HG03432 (cell line): ENCODE data around the gene LSS.

Experiments used
- ATAC-seq: cut with Tn5 transposase; IDR thresholded peaks from one replicate; pipeline ENCODE4 v1.9.1; 2021; ENCODE audit warnings: mild to moderate bottlenecking, moderate library complexity; ENCODE audit not compliant: unreplicated experiment

LSS gene

DNA sequence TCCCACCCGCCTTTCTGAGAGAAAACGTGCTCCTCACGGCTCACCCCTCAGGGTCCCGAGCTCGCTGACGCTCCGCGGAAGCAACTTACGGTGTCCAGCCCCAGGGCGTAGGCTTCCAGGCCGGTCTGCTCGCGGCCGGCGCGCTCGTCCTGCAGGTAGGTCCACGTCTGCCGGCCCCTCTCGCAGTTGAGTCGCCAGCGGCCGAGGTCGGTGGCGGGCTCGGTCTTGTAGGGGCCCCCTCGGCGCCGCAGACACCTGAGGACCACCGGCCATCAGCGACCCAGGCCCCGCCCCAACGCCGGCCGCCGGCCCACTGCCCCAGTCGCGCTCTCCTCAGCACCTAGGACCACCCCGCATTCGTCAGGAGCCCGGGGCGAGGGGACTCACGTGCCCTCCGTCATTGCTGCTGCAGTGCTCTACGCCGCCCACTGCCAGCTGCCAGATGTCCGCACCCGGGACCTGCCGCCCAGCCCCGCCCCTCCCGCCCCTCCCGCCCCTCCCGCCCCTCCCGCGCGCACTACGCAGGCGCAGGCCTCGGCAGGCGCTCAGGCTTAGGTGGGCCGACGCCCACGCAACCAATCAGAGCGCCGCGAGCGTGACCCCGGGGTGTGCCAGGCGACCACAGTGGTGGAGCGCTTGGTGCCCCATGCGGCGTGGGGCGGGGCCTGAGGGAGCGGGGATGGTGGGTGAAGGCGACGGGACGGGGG is at the start of gene LSS:
Gene LSS (minus strand): TSS at position 430 of the 707 bp plus-strand sequence. CDS start 29 bp downstream, at position 401.
- ATAC-seq, result peak; percentile 82

DNA sequence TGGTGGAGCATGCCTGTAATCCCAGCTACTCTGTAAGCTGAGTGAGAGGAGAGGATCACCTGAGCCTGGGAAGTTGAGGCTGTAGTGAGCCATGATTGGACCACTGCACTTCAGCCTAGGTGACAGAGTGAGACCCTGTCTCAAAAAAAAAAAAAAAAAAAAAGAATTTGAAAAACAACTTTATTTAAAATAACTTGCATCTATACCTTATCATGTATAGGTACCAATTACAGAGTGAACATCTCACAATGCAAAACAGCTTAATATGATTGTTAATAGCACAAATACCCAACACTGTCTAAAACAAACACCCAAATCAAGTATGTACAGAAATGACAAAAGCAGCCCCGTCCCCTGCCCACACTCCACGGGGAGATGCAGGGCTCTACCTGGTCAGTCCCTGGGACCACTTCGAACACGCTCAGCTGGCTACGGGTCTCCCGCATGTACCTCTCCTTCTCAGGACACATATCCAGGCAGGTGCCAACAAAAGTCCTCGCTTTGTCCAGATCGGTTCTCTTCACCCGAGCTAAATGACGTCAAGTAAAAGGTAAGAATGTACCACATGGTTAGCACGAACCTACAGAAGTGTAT is 46.3 kb upstream of the LSS start:
- no peak for ATAC-seq

DNA sequence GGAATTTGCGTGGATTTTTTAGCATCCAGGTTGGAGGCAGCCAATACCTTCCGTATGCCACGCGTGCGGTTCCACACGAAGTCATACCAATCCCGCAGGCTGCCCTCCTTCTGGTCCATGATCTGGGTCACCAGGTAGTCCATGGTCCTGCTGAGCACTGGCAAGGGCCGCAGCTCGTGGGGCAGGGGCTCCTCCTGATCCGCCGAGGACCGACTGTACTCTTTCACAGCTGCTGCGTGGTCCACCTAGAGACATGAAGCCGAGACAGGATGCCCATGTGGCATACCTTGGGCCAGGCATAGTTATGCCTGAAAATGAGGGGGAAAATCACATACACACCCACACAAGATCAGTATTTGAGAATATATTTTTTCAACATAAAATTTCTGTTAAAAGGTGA is 44.8 kb upstream of the LSS start:
- ATAC-seq, result no peak

DNA sequence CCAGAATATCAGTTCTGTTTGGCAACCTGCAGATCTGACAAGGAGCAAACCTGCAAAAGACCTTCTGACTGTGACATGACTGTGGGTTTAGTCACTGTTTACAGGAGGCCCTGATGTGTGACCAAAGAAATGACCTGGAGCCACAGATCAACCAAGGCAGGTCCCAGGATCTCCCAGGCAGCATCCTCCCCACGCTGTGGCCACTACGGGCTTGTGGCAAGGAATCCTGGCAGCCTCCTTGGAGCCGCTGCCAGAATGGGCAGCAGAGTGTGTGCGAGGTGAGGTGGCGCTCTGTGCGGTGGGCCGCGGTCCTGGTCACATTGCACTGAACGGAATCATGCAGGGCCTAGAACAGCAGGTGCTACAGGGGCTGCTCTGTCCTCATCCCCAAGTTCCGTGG is 40.9 kb upstream of the LSS start:
- ATAC-seq, result no peak

DNA sequence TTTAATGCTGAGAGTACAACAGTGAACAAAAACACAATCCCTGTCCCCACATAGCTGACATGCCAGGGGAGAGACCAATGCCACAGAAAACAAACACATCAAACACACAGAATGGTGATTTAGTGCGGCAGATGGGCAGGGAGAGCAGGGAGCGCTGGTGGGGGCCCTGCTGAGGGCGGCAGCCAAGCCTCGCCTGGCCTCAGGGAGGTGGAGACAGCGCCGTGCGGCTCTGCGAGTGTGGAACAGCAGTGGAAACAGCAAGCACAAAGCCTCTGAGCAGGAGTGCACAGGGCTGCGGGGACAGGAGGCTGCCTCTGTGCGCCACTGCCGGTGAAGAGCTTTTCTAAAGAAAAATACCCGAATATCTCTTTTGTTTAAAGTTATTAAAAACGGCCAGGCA is 39.8 kb upstream of the LSS start:
- no peak for ATAC-seq

DNA sequence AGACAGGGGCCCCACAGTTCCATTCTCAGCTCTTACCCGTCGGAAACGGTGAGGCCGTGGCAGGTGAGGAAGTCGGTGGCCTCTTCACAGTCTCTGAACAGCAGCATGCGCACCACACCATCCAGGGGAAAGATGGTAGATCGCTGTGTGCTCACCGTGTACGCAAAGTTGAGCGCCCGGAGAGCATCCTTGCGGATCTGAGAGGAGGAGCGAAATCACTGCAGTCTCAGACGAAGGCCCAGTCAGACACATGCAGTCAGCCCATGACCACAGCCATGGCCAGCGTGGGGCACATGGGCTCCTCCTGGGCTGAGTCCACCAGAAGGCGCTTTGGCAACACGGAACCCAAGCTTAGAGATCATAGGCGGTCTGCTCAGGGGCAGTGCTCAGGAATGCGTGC is 38.4 kb upstream of the LSS start:
- no peak for ATAC-seq

DNA sequence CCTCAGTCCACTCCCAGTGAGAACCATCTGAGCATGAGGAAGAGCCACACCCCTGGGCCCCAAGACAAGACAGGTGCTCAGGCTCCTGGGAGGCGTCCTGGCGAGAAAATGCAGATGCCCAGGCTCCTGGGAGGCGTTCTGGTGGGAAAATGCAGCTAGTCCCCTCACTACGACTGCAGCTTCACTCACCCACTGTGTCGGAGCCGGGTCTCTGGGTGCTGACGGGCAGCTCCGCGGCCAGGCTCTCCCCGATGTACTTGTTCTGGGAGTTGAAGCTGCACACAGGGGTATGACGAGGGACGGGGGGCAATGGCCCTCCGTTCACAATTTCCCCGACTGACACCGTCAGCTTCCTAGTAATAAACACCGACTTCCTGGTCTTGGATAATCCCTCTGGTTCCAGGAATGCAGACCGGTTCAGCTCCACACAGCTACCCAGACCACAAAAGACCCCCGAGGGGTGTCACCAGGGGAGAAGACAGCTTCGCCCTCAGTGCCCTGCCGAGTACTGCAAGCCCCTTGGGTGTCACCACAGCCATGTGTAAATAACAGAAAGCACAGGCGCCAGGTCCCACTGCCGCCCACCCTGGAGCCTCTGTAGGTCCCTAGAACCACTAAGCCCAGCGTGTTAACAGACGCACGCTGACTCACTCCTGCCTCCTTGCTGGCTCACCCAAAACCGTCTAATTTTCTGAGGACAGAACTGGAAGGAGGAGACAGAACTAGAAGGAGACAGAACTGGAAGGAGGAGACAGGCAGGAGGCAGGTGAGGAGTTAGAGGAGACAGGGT is 37.4 kb upstream of the LSS start:
- ATAC-seq, result no peak

DNA sequence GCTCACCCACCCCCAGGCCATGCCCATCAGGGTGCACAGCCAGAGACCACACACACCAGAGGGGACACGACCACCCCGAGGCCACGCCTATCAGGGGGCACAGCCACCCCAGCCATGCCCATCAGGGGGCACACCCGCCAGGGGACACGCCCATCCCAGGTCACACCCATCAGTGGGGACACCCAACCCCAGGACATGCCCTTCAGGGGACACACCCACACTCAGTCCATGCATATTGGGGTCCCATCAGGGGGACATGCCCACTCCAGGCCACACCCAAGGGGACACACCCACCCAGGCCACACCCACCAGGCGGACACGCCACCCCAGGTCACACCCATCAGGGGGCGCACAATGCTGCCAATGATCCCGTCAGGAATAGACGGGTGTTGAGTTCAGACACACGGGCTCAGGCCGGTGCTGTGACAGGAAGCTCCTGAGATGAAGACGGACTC is 36.1 kb upstream of the LSS start:
- no peak for ATAC-seq

DNA sequence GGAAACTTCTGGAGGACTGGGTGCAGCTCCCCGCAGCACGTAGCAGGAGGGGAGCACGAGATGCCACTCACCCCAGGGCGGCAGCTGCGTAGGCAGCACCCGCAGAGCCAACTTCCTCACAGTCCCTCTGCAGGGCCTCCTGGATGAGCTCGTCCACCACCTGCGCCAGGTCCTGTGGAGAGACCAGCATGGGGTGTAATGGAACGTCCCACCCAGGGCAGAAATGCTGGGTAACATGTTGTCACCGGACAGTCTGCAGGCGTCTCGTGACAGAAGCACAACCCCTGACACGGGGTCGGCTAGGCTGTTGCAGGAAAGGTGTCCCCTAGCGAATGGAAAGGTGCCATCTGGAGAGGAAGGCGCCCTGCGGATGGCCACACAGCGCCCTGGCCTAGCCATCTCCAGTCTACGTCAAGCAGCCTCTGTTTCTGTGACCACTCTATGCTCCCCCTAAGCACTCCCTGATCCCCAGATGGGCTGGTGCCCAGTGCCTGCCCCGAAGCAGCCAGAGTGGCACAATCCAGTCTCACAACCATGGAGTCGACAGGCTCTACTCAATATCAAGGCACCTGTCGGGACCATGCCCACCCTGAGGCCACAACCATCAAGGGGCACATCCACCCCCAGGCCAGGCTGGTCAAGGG is 35.6 kb upstream of the LSS start:
- no peak for ATAC-seq

DNA sequence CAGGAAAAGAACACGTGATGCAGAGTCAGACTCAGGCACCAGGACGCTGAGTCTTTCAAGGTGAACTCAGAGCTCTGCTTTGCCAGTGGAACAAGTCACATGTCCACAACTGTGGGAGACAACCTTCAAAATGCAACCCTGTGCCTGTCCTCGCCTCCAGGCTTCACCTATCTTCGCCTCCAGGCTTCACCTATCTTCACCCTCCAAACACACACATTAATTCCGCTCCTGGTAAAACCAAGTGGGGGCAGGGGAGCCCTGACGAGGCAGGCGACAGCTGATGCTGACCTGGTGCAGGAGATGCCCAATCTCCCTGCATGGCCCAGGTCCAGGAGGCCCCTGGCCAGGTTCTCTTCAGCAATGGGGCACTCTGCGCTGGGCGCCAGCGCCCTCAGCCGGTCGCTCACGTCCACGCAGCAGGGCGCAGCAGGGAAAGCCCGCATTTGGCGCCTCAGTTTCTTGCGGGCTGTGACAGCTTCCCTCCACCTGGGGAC is 28.0 kb upstream of the LSS start:
- no peak for ATAC-seq

DNA sequence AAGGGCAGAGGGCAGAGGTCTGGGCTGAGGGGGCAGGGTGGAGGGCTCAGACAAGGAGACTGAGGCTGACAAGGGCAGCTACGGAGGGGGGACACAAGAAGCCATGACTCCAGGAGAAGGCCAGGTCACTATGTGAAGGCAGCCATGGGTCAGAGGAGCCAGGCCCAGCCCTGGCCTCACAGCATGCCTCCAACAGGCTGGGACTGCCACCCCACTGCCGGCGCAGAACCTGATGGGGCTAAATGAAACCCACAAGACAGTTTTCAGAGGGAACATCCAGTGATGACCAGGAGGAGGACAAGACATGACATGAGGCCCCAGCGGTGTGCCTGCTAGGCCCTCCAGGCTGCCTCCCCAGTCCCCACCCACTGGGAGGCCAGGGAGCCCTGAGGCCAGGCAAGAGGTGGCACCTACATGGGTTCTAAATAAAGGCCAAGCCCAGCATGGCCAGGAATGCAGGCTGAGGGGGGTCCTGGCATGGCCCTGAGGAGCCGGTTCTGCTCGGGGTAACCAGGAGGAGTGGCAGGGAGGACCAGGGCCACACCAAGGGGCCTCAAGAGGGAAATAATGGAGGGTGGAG is 27.3 kb upstream of the LSS start:
- ATAC-seq, result no peak

DNA sequence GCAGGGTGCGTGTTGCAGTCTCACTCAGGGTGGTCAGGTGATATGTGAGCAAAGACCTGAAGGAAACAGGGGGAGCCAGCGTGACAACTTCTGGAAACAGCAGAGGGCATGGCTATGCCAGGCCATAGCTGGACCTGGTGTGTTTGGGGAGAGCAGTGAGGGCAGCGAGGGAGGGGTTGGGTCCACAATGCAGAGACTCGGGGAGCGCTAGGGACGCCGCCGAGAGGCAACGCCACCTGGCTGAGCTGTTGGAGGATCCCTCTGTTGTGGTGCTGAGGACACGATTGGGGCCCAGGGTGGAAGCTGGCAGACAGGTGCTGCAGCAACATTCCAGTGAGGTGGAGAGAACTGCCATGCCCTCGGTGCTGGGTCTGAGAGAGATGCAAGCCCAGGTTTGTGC is 26.6 kb upstream of the LSS start:
- ATAC-seq, result no peak

DNA sequence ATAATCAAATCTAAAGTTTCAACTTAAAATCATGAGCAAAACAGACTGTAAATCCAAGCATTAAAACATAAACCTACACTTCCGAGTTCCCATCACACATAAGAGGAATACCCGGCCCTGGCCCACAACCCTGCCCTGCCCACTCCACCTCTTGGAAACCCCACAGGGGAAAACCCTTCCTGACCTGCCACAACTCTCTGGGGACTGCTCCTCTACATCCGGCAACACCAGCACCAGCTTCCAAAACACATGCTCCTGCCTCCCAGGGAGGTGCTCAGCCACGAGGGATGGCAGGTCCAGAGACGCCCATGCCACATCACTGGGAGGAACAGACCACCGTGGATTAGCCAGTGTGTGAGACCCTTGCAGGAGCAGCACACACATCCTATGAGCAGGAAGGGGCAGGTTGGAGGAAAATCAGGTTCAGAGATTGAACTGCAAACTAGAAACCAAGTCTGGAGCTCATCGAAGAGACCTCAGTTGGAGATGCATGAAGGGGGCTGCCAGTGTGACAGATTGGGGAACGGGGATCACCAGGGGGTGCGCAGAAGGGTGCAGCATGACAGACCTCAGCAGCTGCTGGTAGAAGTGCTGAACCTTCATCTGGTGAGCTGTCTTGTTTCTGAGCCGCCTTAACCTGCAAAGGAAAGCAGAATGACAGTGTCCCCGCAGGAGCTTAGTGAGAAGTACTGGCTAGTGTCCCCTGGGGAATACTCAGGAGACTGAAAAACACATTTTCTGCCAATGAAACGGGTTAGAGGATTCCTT is 25.8 kb upstream of the LSS start:
- peak; percentile 57 for ATAC-seq

DNA sequence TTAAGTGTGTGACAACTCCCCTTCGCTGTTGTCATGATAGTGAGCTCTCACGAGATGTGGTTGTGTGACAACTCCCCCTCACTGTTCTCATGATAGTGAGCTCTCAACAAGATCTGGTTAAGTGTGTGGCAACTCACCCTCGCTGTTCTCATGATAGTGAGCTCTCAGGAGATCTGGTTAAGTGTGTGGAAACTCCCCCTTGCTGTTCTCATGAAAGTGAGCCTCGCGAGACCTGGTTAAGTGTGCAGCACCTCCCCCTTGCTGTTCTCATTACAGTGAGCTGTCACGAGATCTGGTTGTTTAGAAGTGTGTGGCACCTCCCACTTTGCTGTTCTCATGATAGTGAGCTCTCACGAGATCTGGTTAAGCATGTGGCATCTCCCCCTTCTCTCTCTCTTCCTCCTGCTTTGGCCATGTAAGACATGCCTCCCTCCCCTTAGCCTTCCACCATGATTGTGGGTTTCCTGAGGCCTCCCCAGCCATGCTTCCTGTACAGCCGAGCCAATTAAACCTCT is 25.1 kb upstream of the LSS start:
- no peak for ATAC-seq

DNA sequence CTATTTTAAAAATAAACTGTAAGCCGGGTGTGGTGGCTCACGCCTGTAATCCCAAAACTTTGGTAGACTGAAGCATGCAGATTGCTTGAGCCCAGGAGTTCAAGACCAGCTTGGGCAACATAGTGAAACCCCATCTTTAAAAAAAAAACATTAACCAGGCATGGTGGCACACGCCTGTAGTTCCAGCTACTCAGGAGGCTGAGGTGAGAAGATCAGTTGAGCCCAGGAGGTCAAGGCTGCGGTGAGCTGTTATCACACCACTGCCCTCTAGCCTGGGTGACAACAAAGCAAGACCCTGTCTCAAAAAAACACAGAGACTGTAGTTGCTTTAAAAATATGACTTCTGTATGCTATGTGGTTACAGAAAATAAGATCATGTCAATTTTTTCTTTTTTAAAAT is 24.3 kb upstream of the LSS start:
- no peak for ATAC-seq

DNA sequence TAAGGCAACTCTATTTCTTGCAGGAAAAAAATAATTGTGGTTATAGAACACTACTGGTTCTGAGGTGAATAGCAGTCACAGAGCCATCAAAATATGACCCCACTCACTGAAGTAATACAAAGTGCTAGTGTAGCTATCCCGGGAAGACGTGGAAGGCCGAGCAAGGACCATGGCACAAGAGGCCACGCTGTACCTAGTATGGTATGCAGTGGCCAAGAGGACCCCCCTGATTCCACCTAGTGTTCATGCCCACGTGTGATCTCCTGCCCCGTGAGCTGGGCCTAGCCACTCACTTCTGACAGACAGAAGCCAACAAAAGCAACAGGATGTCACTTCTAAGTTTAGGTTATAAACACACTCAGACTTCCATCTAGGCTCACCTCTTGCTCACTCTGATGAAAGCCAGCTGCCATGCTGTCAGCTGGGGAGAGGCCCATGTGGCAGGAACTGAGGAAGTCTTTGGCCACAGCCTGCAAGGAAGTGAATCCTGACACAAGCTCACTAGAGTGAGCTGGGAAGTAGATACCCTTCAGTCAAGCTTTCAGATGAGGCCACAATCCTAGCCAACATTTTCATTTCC is 21.7 kb upstream of the LSS start:
- ATAC-seq, result no peak

DNA sequence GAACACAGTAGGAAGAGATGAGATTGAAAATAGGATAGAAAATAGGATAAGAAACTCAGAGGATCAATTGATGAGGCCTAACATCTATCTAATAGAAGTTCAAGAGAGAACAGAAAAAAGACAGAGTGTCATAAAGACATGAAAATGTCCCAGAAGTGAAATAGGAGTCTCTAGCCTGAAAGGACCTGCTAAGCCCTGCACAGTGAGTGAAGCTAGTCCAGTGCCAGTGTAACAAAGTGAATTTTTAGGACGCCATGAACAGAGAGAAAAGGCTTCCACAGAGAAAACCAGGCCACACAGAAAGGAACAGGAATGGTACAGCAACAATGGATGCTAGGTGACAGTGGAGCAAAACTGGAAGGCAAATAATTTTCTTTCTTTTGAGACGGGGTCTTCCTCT is 20.3 kb upstream of the LSS start:
- ATAC-seq, result no peak

DNA sequence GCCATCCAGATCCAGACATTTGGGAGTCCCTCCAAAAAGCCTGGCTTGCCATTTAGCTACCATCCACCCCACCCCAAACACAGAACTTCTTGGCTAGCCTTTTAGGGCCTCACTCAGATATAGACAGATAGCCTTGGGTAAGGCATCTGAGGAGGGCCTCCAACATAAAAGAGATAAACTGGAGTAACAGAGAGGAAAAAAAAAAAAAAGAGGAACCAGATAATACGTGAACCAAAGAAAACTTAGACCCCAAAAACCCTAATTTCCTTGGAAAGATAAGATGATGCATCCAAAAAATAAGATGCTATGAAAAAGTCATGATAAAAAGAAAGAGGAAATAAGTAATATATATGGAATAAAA is 19.8 kb upstream of the LSS start:
- ATAC-seq, result no peak

DNA sequence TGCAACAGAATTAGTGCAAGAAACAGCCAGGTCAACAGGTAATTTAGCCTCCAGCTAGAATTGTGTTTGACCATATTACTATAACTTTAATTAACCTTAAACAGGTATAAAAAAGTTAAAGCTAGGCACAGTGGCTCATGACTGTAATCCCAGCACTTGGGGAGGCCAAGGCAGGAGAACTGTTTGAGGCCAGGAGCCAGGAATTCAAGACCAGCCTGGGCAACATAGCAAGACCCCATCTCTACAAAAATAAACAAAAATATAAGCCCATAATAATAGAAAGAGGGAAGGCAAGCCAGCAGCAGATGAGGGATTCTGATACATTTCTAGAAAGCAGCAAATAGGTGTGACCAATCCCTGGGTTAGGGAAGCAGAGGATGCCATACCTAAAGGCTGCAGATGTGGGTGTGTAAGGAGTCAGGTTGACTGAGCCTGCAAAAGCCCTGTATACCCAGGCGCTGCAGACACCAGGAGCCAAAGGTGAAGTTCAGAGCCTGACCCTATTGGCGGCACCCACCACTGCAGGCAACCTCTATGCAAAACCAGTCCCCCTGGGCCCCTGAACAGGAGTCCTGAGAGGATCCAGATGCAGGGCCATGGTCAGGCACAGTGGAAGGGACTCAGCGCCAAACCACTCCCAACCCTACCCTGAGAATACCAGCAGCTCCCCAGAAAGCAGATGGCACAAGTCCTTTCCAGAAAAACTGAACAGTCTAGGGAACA is 19.3 kb upstream of the LSS start:
- ATAC-seq, result no peak
